Activated naive CD4-positive, alpha-beta T cell treated with anti-CD3 and anti-CD28 coated beads, Interleukin-2, amount 10 ng/mL, durations not matched to agents 7 days and 5 days (primary cell): ENCODE measurements around the gene SERINC5.
A peak's percentile ranks its signal among the peaks of the same experiment; 100 is the strongest.

Experiments used
- CTCF ChIA-PET: fragments of 350-600 bp; sonication (Branson Sonifier 250); formaldehyde crosslinking; loops from one replicate; lab custom pipeline; 2021; ENCODE audit warnings: antibody characterized with exemption; lab: Charles Lee
- DNase-seq: peaks from one replicate; pipeline ENCODE4 v3.0.0-alpha.2; 2020
- H3K27ac Mint-ChIP-seq: one replicate; pipeline ENCODE4 v1.8.0; 2021; ENCODE audit warnings: mild to moderate bottlenecking, moderate library complexity, mixed read lengths
- H3K27me3 Mint-ChIP-seq: one replicate; pipeline ENCODE4 v1.8.0; 2021; ENCODE audit warnings: mild to moderate bottlenecking, mixed read lengths
- H3K36me3 Mint-ChIP-seq: one replicate; pipeline ENCODE4 v1.8.0; 2021; ENCODE audit warnings: mixed read lengths
- H3K4me1 Mint-ChIP-seq: one replicate; pipeline ENCODE4 v1.8.0; 2021; ENCODE audit warnings: mixed read lengths
- H3K4me3 Mint-ChIP-seq: one replicate; pipeline ENCODE4 v1.8.0; 2021; ENCODE audit warnings: mild to moderate bottlenecking, moderate library complexity, mixed read lengths
- H3K9me3 Mint-ChIP-seq: one replicate; pipeline ENCODE4 v1.8.0; 2021; ENCODE audit warnings: mixed read lengths

The SERINC5 gene

GRCh38 chr5:80068246-80068636 is 187.6 kb downstream of the SERINC5 start:
- Mint-ChIP-seq H3K27me3 (no peaks in the 10 kb centered on the region), H3K4me1 (peaks cover 5% of the 10 kb centered on the region), H3K27ac (no peak overlapping the region), H3K4me3 (no peak overlapping the region), H3K9me3 (no peaks in the 10 kb centered on the region), H3K36me3 (peaks cover 6% of the 10 kb centered on the region)
- CTCF ChIA-PET, result no interaction called here
- no peak for DNase-seq

GRCh38 chr5:80067531-80068245 is 188.2 kb downstream of the SERINC5 start:
- no peak overlapping the region for H3K4me3 Mint-ChIP-seq
- no peaks in the 10 kb centered on the region for H3K9me3 Mint-ChIP-seq
- DNase-seq, result no peak
- no peaks in the 10 kb centered on the region for H3K27me3 Mint-ChIP-seq
- H3K27ac Mint-ChIP-seq, result peak overlapping the region; percentile 10
- peaks cover 5% of the 10 kb centered on the region for H3K4me1 Mint-ChIP-seq
- H3K36me3 Mint-ChIP-seq, result peaks cover 6% of the 10 kb centered on the region
- CTCF ChIA-PET, result no interaction called here

- H3K27me3 Mint-ChIP-seq, result no peaks in the 10 kb centered on the region
Observed at GRCh38 chr5:80067016-80067415, 188.8 kb downstream of the SERINC5 start.

GRCh38 chr5:80064124-80064523 is 191.7 kb downstream of the SERINC5 start:
- CTCF ChIA-PET, result no interaction called here
- Mint-ChIP-seq H3K4me3 (no peak overlapping the region), H3K27ac (no peak overlapping the region), H3K4me1 (peaks cover 7% of the 10 kb centered on the region), H3K27me3 (no peaks in the 10 kb centered on the region), H3K9me3 (no peaks in the 10 kb centered on the region), H3K36me3 (peaks cover 6% of the 10 kb centered on the region)
- no peak for DNase-seq

More at GRCh38 chr5:80067016-80067415, 188.8 kb downstream of the SERINC5 start:
- peaks cover 6% of the 10 kb centered on the region for H3K36me3 Mint-ChIP-seq
- no peak for DNase-seq
- CTCF ChIA-PET, result no interaction called here
- no peak overlapping the region for H3K4me3 Mint-ChIP-seq
- no peaks in the 10 kb centered on the region for H3K9me3 Mint-ChIP-seq
- H3K4me1 Mint-ChIP-seq, result peaks cover 5% of the 10 kb centered on the region
- no peak overlapping the region for H3K27ac Mint-ChIP-seq
